WTC11 (cell line): ENCODE measurements around the gene HNF1B. TPM values are rescaled to one million over a fixed set of nuclear protein-coding genes. Genes with fewer than 3 reads are reported as not detected.

Source experiments
- ATAC-seq: fragments of 200-7000 bp; cut with Tn5 transposase; 2 replicates; pipeline ENCODE4 v1.10.0; 2021; ENCODE audit warnings: mild to moderate bottlenecking, moderate library complexity
- CTCF ChIA-PET: fragments of 300-600 bp; sonication (Branson Sonifier 250); formaldehyde crosslinking; loops from one replicate; lab custom pipeline; 2021; ENCODE audit warnings: antibody characterized with exemption; lab: Charles Lee
- POLR2A ChIA-PET: fragments of 350-600 bp; sonication (Branson Sonifier 250); formaldehyde crosslinking; loops from one replicate; lab custom pipeline; 2021; ENCODE audit warnings: antibody characterized with exemption; lab: Charles Lee
- DNase-seq: peaks from one replicate; pipeline ENCODE4 v3.0.0; 2021; ENCODE audit warnings: low spot score
- H3K27ac Mint-ChIP-seq: 2 replicates; pipeline ENCODE4 v1.8.0; 2021; ENCODE audit warnings: mixed read lengths
- H3K27me3 Mint-ChIP-seq: 2 replicates; pipeline ENCODE4 v1.8.0; 2021; ENCODE audit warnings: low read depth, mild to moderate bottlenecking, moderate library complexity, mixed read lengths
- H3K36me3 Mint-ChIP-seq: 2 replicates; pipeline ENCODE4 v1.8.0; 2021; ENCODE audit warnings: mixed read lengths
- H3K4me1 Mint-ChIP-seq: 2 replicates; pipeline ENCODE4 v1.8.0; 2022; ENCODE audit warnings: mixed read lengths
- H3K4me3 Mint-ChIP-seq: 2 replicates; pipeline ENCODE4 v1.8.0; 2021; ENCODE audit warnings: mild to moderate bottlenecking, moderate library complexity, mixed read lengths
- H3K9me3 Mint-ChIP-seq: 2 replicates; pipeline ENCODE4 v1.8.0; 2021; ENCODE audit warnings: mixed read lengths
- GABPB1 ChIP-seq: sonication (generic); formaldehyde crosslinking; IDR thresholded peaks from 2 replicates; pipeline ENCODE4 v1.8.1; 2023; ENCODE audit warnings: mild to moderate bottlenecking, missing genetic modification reagents
- HMGA2 ChIP-seq: fragments of 250-450 bp; sonication (Bioruptor Pico); IDR thresholded peaks from 2 replicates; pipeline ENCODE4 v1.4.0; 2021; ENCODE audit warnings: mild to moderate bottlenecking, moderate library complexity
- JAZF1 ChIP-seq: fragments of 250-450 bp; sonication (Bioruptor Pico); IDR thresholded peaks from 2 replicates; pipeline ENCODE4 v1.9.0; 2021; ENCODE audit warnings: moderate library complexity, mild to moderate bottlenecking, inconsistent platforms
- NFE2L1 ChIP-seq: sonication (generic); formaldehyde crosslinking; IDR thresholded peaks from 2 replicates; pipeline ENCODE4 v1.8.1; 2023; ENCODE audit warnings: missing genetic modification reagents
- RELA ChIP-seq: sonication (generic); formaldehyde crosslinking; IDR thresholded peaks from 2 replicates; pipeline ENCODE4 v1.8.1; 2022; ENCODE audit warnings: missing genetic modification reagents, mild to moderate bottlenecking, borderline replicate concordance
- RORB ChIP-seq: fragments of 250-450 bp; sonication (Bioruptor Pico); IDR thresholded peaks from 2 replicates; pipeline ENCODE4 v1.9.0; 2021; ENCODE audit warnings: mild to moderate bottlenecking
- SP1 ChIP-seq: sonication (generic); formaldehyde crosslinking; conservative IDR thresholded peaks from 2 replicates; pipeline ENCODE4 v1.8.1; 2022; ENCODE audit warnings: missing genetic modification reagents
- TP53 ChIP-seq: sonication (generic); formaldehyde crosslinking; IDR thresholded peaks from 2 replicates; pipeline ENCODE4 v1.8.1; 2023; ENCODE audit warnings: mild to moderate bottlenecking, missing genetic modification reagents
- ZNF219 ChIP-seq: sonication (generic); formaldehyde crosslinking; IDR thresholded peaks from 2 replicates; pipeline ENCODE4 v1.8.0; 2023; ENCODE audit warnings: missing genetic modification reagents, mild to moderate bottlenecking, borderline replicate concordance
- ZNF263 ChIP-seq: sonication (generic); formaldehyde crosslinking; IDR thresholded peaks from 2 replicates; pipeline ENCODE4 v1.8.1; 2022; ENCODE audit warnings: low read depth, mild to moderate bottlenecking, moderate library complexity, missing genetic modification reagents
- total RNA-seq: library from RNA; stranded (reverse); gene quantifications from 3 replicates; pipeline ENCODE4 v1.2.3, GENCODE V29; 2021
- TF ChIP-seq, protein P1 (sequence below): sonication (generic); formaldehyde crosslinking; IDR thresholded peaks from 2 replicates; pipeline ENCODE4 v1.8.0; 2022; ENCODE audit warnings: mild to moderate bottlenecking, missing genetic modification reagents
- TF ChIP-seq, protein P2 (sequence below): fragments of 250-450 bp; sonication (Bioruptor Pico); IDR thresholded peaks from 2 replicates; pipeline ENCODE4 v1.8.0; 2021; ENCODE audit warnings: mild to moderate bottlenecking
- TF ChIP-seq, protein P3 (sequence below): sonication (generic); formaldehyde crosslinking; IDR thresholded peaks from 2 replicates; pipeline ENCODE4 v1.8.1; 2022; ENCODE audit warnings: missing genetic modification reagents, borderline replicate concordance
- TF ChIP-seq, protein P4 (sequence below): sonication (generic); formaldehyde crosslinking; IDR thresholded peaks from 2 replicates; pipeline ENCODE4 v1.8.1; 2023; ENCODE audit warnings: mild to moderate bottlenecking, missing genetic modification reagents

HNF1B gene
- total RNA-seq, 1 experiment from 2014 or later, result 0.26 TPM

DNA sequence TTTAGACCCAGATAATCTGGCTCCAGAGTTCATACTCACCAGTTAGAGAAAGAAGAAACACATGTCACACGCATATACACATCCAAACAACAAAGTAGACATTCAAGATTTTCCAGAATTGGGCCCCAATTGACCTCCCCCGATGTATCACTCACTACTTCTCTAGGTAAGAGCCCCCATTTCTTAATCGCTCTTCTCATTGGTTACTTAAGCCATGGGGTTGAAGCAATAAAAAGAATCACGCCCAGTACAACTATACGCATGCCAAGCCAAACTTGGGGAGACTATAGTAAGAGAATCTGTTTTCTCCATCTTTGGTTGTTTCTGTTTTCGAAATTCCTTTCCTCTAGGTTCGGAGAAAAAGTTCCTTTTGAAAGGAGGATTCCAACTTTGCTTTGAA lies 102.2 kb downstream of the HNF1B start (continued):
- TF ChIP-seq, protein P1, sequence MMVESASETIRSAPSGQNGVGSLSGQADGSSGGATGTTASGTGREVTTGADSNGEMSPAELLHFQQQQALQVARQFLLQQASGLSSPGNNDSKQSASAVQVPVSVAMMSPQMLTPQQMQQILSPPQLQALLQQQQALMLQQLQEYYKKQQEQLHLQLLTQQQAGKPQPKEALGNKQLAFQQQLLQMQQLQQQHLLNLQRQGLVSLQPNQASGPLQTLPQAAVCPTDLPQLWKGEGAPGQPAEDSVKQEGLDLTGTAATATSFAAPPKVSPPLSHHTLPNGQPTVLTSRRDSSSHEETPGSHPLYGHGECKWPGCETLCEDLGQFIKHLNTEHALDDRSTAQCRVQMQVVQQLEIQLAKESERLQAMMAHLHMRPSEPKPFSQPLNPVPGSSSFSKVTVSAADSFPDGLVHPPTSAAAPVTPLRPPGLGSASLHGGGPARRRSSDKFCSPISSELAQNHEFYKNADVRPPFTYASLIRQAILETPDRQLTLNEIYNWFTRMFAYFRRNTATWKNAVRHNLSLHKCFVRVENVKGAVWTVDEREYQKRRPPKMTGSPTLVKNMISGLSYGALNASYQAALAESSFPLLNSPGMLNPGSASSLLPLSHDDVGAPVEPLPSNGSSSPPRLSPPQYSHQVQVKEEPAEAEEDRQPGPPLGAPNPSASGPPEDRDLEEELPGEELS (CRISPR knock-in tag), result no peak
- TF ChIP-seq RELA (CRISPR knock-in tag) (no peak), ZNF263 (CRISPR knock-in tag) (no peak), GABPB1 (CRISPR knock-in tag) (no peak)

DNA sequence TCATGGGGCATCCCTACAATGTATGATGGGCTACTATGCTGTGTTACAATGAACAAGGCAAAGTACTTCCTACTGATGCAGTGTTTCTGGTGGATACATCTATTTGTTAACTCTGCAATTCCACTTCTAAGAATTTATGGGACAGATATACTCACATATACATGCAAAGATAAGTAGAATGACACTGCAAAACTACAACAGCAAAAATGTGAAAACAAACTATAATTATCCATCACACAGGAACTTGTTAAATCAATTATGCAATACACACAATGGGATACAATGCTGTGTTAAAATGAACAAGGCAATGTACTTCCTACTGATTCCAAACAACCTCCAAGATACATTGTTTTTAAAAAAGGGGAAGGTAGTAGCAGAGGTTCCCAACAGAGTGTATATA lies 104.8 kb downstream of the HNF1B start:
- Mint-ChIP-seq H3K27me3 (peaks cover 13% of the 10 kb centered on the region), H3K4me1 (peaks cover 13% of the 10 kb centered on the region), H3K9me3 (no peaks in the 10 kb centered on the region)
- ATAC-seq (no peak), DNase-seq (no peak)
- POLR2A ChIA-PET, result no interaction called here
- TF ChIP-seq RORB (no peak), ZNF219 (no peak), HMGA2 (CRISPR knock-in tag) (no peak), JAZF1 (CRISPR knock-in tag) (no peak), SP1 (CRISPR knock-in tag) (no peak), GABPB1 (CRISPR knock-in tag) (no peak)
- TF ChIP-seq, protein P2, sequence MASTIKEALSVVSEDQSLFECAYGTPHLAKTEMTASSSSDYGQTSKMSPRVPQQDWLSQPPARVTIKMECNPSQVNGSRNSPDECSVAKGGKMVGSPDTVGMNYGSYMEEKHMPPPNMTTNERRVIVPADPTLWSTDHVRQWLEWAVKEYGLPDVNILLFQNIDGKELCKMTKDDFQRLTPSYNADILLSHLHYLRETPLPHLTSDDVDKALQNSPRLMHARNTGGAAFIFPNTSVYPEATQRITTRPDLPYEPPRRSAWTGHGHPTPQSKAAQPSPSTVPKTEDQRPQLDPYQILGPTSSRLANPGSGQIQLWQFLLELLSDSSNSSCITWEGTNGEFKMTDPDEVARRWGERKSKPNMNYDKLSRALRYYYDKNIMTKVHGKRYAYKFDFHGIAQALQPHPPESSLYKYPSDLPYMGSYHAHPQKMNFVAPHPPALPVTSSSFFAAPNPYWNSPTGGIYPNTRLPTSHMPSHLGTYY (CRISPR knock-in tag), result no peak
- TF ChIP-seq, all 79 proteins: peak for 0
- no peak overlapping the region for H3K27ac Mint-ChIP-seq
- CTCF ChIA-PET, result no interaction called here
- peaks cover 51% of the 10 kb centered on the region for H3K36me3 Mint-ChIP-seq
- no peak overlapping the region for H3K4me3 Mint-ChIP-seq

DNA sequence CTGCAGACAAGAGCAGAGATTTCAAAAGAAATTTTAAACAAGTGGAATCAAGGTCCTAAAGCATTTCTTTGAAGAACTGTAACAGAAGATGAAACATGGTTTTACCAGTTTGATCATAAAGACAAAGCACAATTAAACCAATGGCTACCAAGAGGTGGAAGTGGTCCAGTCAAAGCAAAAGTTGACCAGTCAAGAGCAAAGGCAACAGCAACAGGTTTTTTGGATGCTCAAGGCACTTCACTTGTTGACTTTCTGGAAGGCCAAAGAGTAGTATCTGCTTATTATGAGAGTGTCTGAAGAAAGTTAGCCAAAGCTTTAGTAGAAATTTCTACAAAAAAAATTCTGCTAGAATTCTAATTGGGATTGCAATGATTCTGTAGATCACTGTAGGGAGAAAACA lies 106.9 kb downstream of the HNF1B start:
- no peak for DNase-seq
- ChIA-PET CTCF (interaction anchor here (2.0 kb wide), 1 partner anchor 153 kb away, joined by 4 read pairs; no protein-coding TSS in a partner anchor), POLR2A (no interaction called here)
- Mint-ChIP-seq H3K4me1 (peaks cover 9% of the 10 kb centered on the region), H3K9me3 (no peaks in the 10 kb centered on the region), H3K27me3 (no peaks in the 10 kb centered on the region), H3K27ac (no peak overlapping the region), H3K4me3 (no peak overlapping the region), H3K36me3 (peaks cover 54% of the 10 kb centered on the region)
- no peak for TF ChIP-seq TP53 (CRISPR knock-in tag)
- TF ChIP-seq, protein P3, sequence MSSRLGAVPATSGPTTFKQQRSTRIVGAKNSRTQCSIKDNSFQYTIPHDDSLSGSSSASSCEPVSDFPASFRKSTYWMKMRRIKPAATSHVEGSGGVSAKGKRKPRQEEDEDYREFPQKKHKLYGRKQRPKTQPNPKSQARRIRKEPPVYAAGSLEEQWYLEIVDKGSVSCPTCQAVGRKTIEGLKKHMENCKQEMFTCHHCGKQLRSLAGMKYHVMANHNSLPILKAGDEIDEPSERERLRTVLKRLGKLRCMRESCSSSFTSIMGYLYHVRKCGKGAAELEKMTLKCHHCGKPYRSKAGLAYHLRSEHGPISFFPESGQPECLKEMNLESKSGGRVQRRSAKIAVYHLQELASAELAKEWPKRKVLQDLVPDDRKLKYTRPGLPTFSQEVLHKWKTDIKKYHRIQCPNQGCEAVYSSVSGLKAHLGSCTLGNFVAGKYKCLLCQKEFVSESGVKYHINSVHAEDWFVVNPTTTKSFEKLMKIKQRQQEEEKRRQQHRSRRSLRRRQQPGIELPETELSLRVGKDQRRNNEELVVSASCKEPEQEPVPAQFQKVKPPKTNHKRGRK, result no peak
- TF ChIP-seq GABPB1 (CRISPR knock-in tag), result no peak
- TF ChIP-seq, protein P2 (CRISPR knock-in tag), result no peak
- TF ChIP-seq, protein P4, sequence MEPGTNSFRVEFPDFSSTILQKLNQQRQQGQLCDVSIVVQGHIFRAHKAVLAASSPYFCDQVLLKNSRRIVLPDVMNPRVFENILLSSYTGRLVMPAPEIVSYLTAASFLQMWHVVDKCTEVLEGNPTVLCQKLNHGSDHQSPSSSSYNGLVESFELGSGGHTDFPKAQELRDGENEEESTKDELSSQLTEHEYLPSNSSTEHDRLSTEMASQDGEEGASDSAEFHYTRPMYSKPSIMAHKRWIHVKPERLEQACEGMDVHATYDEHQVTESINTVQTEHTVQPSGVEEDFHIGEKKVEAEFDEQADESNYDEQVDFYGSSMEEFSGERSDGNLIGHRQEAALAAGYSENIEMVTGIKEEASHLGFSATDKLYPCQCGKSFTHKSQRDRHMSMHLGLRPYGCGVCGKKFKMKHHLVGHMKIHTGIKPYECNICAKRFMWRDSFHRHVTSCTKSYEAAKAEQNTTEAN (CRISPR knock-in tag), result no peak
- TF ChIP-seq NFE2L1 (CRISPR knock-in tag), result no peak
- no peak for ATAC-seq

Other genes starting within 250 kb of the HNF1B start
- 28.6 to 31.3 TPM (median 30.0 TPM) in 3 replicates for gene SYNRG, start 135.6 kb downstream of the HNF1B start, total RNA-seq
- gene DDX52, start 101.6 kb downstream of the HNF1B start, total RNA-seq, result 29.8 to 31.9 TPM (median 30.6 TPM) in 3 replicates
- gene TBC1D3K, start 179.4 kb upstream of the HNF1B start, total RNA-seq, result not detected in 3 replicates
- 18.8 to 20.5 TPM (median 20.1 TPM) in 3 replicates for gene TBC1D3L, start 244.0 kb upstream of the HNF1B start, total RNA-seq